Transverse colon (tissue), 4 donors: ENCODE data around the gene C12orf75. TPM values are rescaled to one million over a fixed set of nuclear protein-coding genes. Genes with fewer than 3 reads are reported as not detected.
A peak's percentile ranks its signal among the peaks of the same experiment; 100 is the strongest.

Experiments
- DNase-seq: peaks from one replicate; pipeline ENCODE4 v3.0.0-alpha.2; 2019
- H3K27ac ChIP-seq, 4 donors: fragments of 200-600 bp; sonication (generic); 2 replicates each; pipeline ENCODE4 v1.5.1; 2016 to 2018; ENCODE audit warnings: inconsistent platforms in 4 of 4
- H3K27me3 ChIP-seq: fragments of 200-600 bp; sonication (generic); 2 replicates; pipeline ENCODE4 v1.5.1; 2017; ENCODE audit warnings: inconsistent platforms
- H3K36me3 ChIP-seq, 4 donors: fragments of 200-600 bp; sonication (generic); 2 replicates each; pipeline ENCODE4 v1.5.1; 2017 to 2019; ENCODE audit warnings: inconsistent platforms in 4 of 4
- H3K4me1 ChIP-seq, 4 donors: fragments of 200-600 bp; sonication (generic); 2 replicates each; pipeline ENCODE4 v1.5.1; 2017 to 2020; ENCODE audit warnings: inconsistent platforms in 4 of 4
- H3K4me3 ChIP-seq, 4 donors: fragments of 200-600 bp; sonication (generic); 1 replicate in 1 of 4; 2 replicates in 3 of 4; pipeline versions ENCODE4 v1.5.1 to v1.6.1; 2017 to 2019; ENCODE audit warnings: inconsistent platforms in 4 of 4
- H3K9me3 ChIP-seq, 2 donors: fragments of 200-600 bp; sonication (generic); 2 replicates each; pipeline ENCODE4 v1.5.1; 2017 to 2019; ENCODE audit warnings: inconsistent platforms in 2 of 2
- EP300 ChIP-seq: sonication (generic); formaldehyde crosslinking; IDR thresholded peaks from one replicate; pipeline ENCODE4 v1.6.1; 2017; ENCODE audit warnings: antibody characterized with exemption, low read depth
- POLR2A ChIP-seq: fragments of 450-650 bp; IDR thresholded peaks from one replicate; pipeline ENCODE4 v1.6.1; 2016; ENCODE audit warnings: antibody characterized with exemption, mild to moderate bottlenecking, moderate library complexity
- POLR2AphosphoS5 ChIP-seq, 3 donors: sonication (generic); formaldehyde crosslinking; IDR thresholded peaks; one replicate each; pipeline ENCODE4 v1.6.1; 2016; ENCODE audit warnings: antibody characterized with exemption in 3 of 3
- WGBS, 2 donors: methylation state at CpG; one replicate each; pipeline ENCODE4 v1.1.5; 2018; ENCODE audit warnings: low coverage in 1 of 2; 5-methylcytosine and 5-hydroxymethylcytosine counted together
- in situ Hi-C, 4 donors: fragments of 200-750 bp; cut with MboI; loops; one replicate each; pipeline versions ENCODE4 v1.15.0 to v1.15.1; 2017; ENCODE audit warnings: low sequenced_read_pairs in 3 of 4, low pct_ligation_motif_present in 1 of 4, low pct_unique_long_range_greater_than_20kb in 1 of 4
- intact Hi-C: fragments of 100-400 bp; cut with DNase I; formaldehyde crosslinking; loops from one replicate; pipeline ENCODE4 v1.15.1; 2023; ENCODE audit warnings: low total_unique reads
- total RNA-seq, 4 donors: library from RNA; depleted of rRNA; stranded (reverse); fragments of >200 nt; gene quantifications; one replicate each; pipeline ENCODE4 v1.1.0, GENCODE V29; 2016
- TF ChIP-seq, protein P1 (sequence below), 5 experiments: fragments of 200-600 bp in 3 of 5; fragments of 450-650 bp in 2 of 5; sonication (generic) in 3 of 5; IDR thresholded peaks; 1 replicate in 2 of 5; 2 replicates in 3 of 5; pipeline ENCODE4 v1.5.1; 2016 to 2017; ENCODE audit warnings: antibody characterized with exemption in 5 of 5, inconsistent platforms in 3 of 5, mild to moderate bottlenecking in 2 of 5, moderate library complexity in 1 of 5

C12orf75 gene
- total RNA-seq, 4 donors from 2014 or later: 14.1 to 120 (median 70.6) TPM

DNA sequence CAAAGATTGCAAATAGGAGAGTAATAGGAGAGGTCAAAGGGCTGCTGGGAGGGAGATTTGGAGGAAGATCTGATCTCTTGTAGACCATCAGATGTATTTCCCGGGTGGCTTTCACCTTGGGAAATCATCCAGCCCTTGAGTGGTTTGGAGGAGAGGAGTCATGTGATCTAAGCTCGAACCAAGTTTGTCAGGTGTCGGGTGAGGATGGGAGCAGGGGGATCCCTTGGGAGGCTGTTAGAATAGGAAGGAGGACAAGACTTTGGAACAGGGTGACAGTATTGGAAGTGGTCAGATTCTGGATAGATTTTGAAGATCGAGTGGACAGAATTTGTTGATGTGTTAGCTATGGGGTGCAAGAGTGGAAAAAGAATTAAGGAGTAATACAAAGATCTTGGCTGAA is 46.6 kb downstream of the C12orf75 start:
- H3K4me1 ChIP-seq: no peaks in the 10 kb centered on the region
- H3K36me3 ChIP-seq: no peaks in the 10 kb centered on the region
- no peak overlapping the region for H3K27ac ChIP-seq
- in situ Hi-C loops: loop anchor here in 1 of 4 donors (25.0 kb wide), 1 partner anchor 1165 kb away; the partner anchor contains the start of gene TXNRD1
- no peaks in the 10 kb centered on the region for H3K9me3 ChIP-seq
- H3K27me3 ChIP-seq: no peaks in the 10 kb centered on the region
- 89 to 92% methylated on average over 4 of the region's 4 CpGs for WGBS, 2 donors
- no peak overlapping the region for H3K4me3 ChIP-seq
- no peak for DNase-seq
- TF ChIP-seq POLR2AphosphoS5 (IDR thresholded peaks at IDR 0.05) (no peak), EP300 (no peak), POLR2A (no peak)
- TF ChIP-seq, protein P1, sequence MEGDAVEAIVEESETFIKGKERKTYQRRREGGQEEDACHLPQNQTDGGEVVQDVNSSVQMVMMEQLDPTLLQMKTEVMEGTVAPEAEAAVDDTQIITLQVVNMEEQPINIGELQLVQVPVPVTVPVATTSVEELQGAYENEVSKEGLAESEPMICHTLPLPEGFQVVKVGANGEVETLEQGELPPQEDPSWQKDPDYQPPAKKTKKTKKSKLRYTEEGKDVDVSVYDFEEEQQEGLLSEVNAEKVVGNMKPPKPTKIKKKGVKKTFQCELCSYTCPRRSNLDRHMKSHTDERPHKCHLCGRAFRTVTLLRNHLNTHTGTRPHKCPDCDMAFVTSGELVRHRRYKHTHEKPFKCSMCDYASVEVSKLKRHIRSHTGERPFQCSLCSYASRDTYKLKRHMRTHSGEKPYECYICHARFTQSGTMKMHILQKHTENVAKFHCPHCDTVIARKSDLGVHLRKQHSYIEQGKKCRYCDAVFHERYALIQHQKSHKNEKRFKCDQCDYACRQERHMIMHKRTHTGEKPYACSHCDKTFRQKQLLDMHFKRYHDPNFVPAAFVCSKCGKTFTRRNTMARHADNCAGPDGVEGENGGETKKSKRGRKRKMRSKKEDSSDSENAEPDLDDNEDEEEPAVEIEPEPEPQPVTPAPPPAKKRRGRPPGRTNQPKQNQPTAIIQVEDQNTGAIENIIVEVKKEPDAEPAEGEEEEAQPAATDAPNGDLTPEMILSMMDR (IDR thresholded peaks at IDR 0.05): no peak
- intact Hi-C loops: no loop called here

DNA sequence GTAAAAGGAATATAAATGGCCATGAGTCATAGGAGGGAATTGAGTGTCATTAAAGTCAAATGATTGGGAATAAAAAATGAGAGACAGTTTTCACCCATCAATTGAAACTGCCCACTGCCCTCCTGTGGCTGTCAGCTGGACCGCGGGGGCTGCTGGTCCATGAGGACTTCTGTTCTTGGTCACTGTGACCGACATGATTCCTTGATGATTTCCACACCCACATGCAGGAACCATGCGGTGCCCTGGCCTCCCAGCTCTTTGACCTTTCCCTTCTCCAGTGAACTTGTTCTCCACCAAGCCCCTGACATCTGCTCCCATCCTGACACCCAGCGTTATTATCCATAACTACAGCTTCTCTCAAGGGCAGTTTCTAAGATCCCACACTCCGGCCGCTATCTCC is 48.4 kb downstream of the C12orf75 start:
- no peak for DNase-seq
- Histone ChIP-seq H3K9me3 (no peaks in the 10 kb centered on the region), H3K27ac (no peak overlapping the region), H3K4me1 (peaks cover 0 to 9% (median 5%) of the 10 kb centered on the region in 4 donors), H3K27me3 (no peaks in the 10 kb centered on the region), H3K36me3 (no peaks in the 10 kb centered on the region), H3K4me3 (no peak overlapping the region)
- in situ Hi-C loops: loop anchor here in 1 of 4 donors (25.0 kb wide), 1 partner anchor 1167 kb away; the partner anchor contains the start of gene TXNRD1
- WGBS, 2 donors: 89 to 97% methylated on average over 5 to 7 of the region's 7 CpGs
- TF ChIP-seq POLR2AphosphoS5 (IDR thresholded peaks at IDR 0.05) (no peak), POLR2A (no peak), EP300 (no peak)
- TF ChIP-seq, protein P1 (IDR thresholded peaks at IDR 0.05): no peak
- intact Hi-C loops: no loop called here

GRCh38 chr12:105382771-105383622 is 52.5 kb downstream of the C12orf75 start:
- no peak overlapping the region for H3K27ac ChIP-seq
- WGBS, 2 donors: 19 to 27% methylated on average over 9 to 18 of the region's 18 CpGs
- peaks cover 0 to 9% (median 5%) of the 10 kb centered on the region in 4 donors for H3K4me1 ChIP-seq
- H3K36me3 ChIP-seq: no peaks in the 10 kb centered on the region
- no peak for DNase-seq
- peak overlapping the region in 2 of 4 donors; percentile 3 to 6 for H3K4me3 ChIP-seq
- intact Hi-C loops: no loop called here
- H3K27me3 ChIP-seq: no peaks in the 10 kb centered on the region
- H3K9me3 ChIP-seq: no peaks in the 10 kb centered on the region
- in situ Hi-C loops: loop anchor here in 3 of 4 donors (10.0 to 25.0 kb wide), 4 partner anchors 98 to 1171 kb away; partner anchors contain the start of gene TXNRD1 (in 1 of the 3)
- TF ChIP-seq, protein P1 (IDR thresholded peaks at IDR 0.05): peak; percentile 73 to 87 (median 84)
- TF ChIP-seq POLR2AphosphoS5 (IDR thresholded peaks at IDR 0.05) (no peak), EP300 (no peak), POLR2A (no peak)

DNA sequence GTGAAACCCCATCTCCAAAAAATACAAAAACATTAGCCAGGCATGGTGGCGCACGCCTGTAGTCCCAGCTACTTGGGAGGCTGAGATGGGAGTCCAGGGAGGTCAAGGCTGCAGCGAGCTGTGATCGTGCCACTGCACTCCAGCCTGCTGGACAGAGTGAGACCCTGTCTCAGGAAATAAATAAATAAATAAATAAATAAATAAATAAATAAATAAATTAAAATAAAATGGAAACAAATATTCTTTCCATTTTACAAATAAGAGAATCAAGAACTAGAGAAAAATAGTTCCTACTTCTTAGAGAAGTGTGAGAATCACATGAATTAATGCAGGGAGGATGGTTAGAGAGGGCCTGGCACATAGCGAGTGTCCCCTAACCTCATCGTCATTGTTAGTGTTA is 53.7 kb downstream of the C12orf75 start:
- in situ Hi-C loops: loop anchor here in 3 of 4 donors (10.0 to 25.0 kb wide), 4 partner anchors 99 to 1172 kb away; partner anchors contain the start of gene TXNRD1 (in 1 of the 3)
- TF ChIP-seq, protein P1 (IDR thresholded peaks at IDR 0.05): no peak
- TF ChIP-seq POLR2A (no peak), POLR2AphosphoS5 (IDR thresholded peaks at IDR 0.05) (no peak), EP300 (no peak)
- no peaks in the 10 kb centered on the region for H3K9me3 ChIP-seq
- intact Hi-C loops: no loop called here
- no peaks in the 10 kb centered on the region for H3K27me3 ChIP-seq
- no peak overlapping the region for H3K4me3 ChIP-seq
- H3K4me1 ChIP-seq: peaks cover 0 to 9% (median 5%) of the 10 kb centered on the region in 4 donors
- DNase-seq: no peak
- no peak overlapping the region for H3K27ac ChIP-seq
- H3K36me3 ChIP-seq: no peaks in the 10 kb centered on the region
- WGBS, 2 donors: 88 to 93% methylated on average over 2 to 6 of the region's 6 CpGs
